GM18951 (cell line): ENCODE data around the gene FKBP1B.
"Not testable (repeated sequence)": the region's sequence is repeated elsewhere in the genome, so short reads cannot be mapped to it uniquely, and the experiment has no call there.

Source experiments
- POLR2A ChIP-seq: IDR thresholded peaks from 4 replicates; pipeline ENCODE4 v1.6.1; 2011; ENCODE audit warnings: mild to moderate bottlenecking; ENCODE audit not compliant: insufficient read length, insufficient read depth; ENCODE audit errors: extremely low read depth
- in situ Hi-C: fragments of 300-500 bp; cut with MboI; formaldehyde crosslinking; loops from one replicate; pipeline ENCODE4 v1.12.0; 2022; ENCODE audit warnings: low sequenced_read_pairs, mixed read lengths, inconsistent platforms; ENCODE audit not compliant: unreplicated experiment

FKBP1B gene

GRCh38 chr2:24017711-24018110 lies 31.8 kb upstream of the FKBP1B start:
- TF ChIP-seq POLR2A = no peak
- in situ Hi-C loops = no loop called here

DNA sequence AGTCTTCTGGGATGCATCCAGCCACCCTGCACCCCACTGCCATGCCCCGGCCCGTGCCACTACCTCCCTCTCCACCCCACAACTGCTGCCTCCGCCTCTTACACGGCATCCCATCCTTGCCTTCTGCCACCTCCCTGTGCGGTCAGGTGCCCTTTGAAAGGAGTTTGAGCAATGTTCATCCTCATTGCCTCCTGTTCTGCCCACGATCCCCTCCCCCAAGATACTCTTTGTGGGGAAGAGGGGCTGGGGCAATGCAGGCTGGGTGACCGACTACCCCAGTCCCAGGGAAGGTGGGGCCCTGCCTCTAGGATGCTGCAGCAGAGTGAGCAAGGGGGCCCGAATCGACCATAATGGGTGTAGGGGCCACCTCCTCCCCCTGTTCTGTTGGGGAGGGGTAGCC lies 31.3 kb upstream of the FKBP1B start:
- TF ChIP-seq POLR2A = no peak

DNA sequence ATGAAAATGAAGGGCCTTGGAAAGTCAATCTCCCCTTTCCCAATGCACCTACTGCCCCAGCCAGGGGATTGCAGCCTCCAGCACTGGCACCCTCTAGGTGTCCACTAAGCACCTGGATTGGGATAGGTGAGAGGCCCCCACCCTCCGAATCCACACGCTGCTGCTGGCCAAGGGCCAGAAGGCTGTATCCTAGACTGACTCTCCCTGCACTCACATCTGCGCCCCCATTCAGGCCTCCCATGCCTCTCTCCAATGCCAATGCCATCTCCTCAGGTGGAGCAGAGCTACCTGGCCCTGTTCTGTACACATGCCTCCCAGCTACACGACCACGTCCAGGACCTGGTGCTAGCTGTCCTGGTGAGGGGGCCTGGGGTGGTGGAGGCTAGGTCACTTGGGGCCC lies 29.8 kb upstream of the FKBP1B start:
- in situ Hi-C loops = no loop called here
- no peak for TF ChIP-seq POLR2A

More for the DNA sequence above, 31.3 kb upstream of the FKBP1B start:
- in situ Hi-C loops = no loop called here

GRCh38 chr2:24020244-24020643 lies 29.3 kb upstream of the FKBP1B start:
- no peak for TF ChIP-seq POLR2A
- in situ Hi-C loops = no loop called here

GRCh38 chr2:24021122-24021998 lies 28.2 kb upstream of the FKBP1B start:
- TF ChIP-seq POLR2A = no peak
- in situ Hi-C loops = no loop called here

- no peak for TF ChIP-seq POLR2A
- in situ Hi-C loops = no loop called here
Measured at GRCh38 chr2:24022324-24022974, 27.1 kb upstream of the FKBP1B start.

DNA sequence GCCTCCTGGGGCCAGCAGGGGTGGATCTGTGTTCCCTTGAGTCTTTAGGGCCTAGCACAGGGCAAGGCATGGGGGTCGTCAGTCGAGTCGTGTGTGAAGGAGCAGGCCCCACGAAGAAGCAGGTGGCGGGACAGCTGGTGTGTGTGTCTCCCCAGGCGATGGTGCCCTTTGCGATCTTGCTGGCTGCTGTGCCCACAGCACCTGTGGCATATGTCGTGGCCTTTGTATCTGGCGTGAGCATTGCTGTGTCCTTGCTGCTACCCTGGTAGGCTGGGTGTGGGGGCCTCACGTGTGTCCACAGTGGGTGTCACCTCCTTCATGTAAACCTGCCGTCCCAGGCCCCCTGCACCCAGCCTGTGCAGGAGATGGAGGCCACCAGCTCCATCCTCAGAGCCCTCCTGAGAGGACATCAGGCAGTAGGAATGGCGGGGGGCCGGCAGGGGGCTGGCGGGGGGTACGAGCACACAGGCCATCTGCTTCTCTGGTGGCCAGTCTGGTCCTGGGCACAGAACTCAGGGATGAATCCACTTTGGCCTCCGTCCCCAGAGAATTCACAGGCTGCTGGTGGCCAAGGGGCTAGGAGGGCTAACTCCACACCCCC lies 26.5 kb upstream of the FKBP1B start:
- in situ Hi-C loops = no loop called here
- TF ChIP-seq POLR2A = no peak

GRCh38 chr2:24024018-24024417 lies 25.5 kb upstream of the FKBP1B start:
- no peak for TF ChIP-seq POLR2A
- in situ Hi-C loops = no loop called here

GRCh38 chr2:24024996-24025663 lies 24.4 kb upstream of the FKBP1B start:
- in situ Hi-C loops = no loop called here
- no peak for TF ChIP-seq POLR2A

GRCh38 chr2:24026233-24026632 lies 23.3 kb upstream of the FKBP1B start:
- no peak for TF ChIP-seq POLR2A
- in situ Hi-C loops = no loop called here

- TF ChIP-seq POLR2A = no peak
- in situ Hi-C loops = no loop called here
Measured at GRCh38 chr2:24038786-24039499, 10.6 kb upstream of the FKBP1B start.

DNA sequence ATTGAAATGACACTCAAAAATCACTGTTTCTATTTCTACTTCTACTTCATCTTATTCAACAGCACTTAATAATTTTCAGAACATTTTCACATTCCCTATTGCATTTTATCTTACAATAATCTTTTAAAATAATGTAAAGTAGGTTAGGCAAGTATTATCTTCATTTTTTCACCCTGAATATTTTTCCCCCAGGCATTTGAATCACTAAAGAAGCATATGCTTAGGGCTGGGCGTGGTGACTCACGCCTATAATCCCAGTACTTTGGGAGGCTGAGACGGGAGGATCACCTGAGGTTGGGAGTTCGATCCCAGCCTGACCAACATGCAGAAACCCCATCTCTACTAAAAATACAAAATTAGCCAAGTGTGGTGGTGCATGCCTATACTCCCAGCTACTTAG lies 9.0 kb upstream of the FKBP1B start:
- in situ Hi-C loops = no loop called here
- no peak for TF ChIP-seq POLR2A

DNA sequence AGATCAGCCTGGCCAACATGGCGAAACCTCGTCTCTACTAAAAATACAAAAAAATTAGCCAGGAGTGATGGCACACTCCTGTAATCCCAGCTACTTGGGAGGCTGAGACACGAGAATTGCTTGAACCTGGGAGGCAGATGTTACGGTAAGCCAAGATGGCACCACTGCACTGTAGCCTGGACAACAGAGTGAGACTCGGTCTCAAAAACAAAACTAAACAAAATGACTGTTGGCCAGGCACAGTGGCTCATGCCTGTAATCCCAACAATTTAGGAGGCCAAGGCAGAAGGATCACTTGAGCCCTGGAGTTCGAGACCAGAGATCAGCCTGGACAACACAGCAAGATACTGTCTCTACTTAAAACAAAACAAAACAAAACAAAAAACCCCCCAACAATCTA lies 6.4 kb upstream of the FKBP1B start:
- in situ Hi-C loops = not testable (repeated sequence)
